ENCODE measurements around the gene PRKAG2.

The PRKAG2 gene

GRCh38 chr7:151632750-151633515, 244.0 kb downstream of the PRKAG2 start:
- no peaks in the 10 kb centered on the region for H3K9me3 ChIP-seq
- H3K36me3 ChIP-seq = no peaks in the 10 kb centered on the region
- TF ChIP-seq CTCF (IDR thresholded peaks at IDR 0.05) = no peak
- H3K27me3 ChIP-seq = peaks cover 12% of the 10 kb centered on the region
- H3K27ac ChIP-seq = peak overlapping the region; percentile 93
- peak overlapping the region; percentile 75 to 89 for H3K4me3 ChIP-seq (ENCODE audit: low read depth in 1 of 2, low read length in 1 of 2)
- peaks cover 24 to 28% of the 10 kb centered on the region in 2 experiments for H3K4me1 ChIP-seq (ENCODE audit: control insufficient read depth in 1 of 2, insufficient read depth in 1 of 2, low read depth in 1 of 2, low read length in 1 of 2)

- no peaks in the 10 kb centered on the region for H3K36me3 ChIP-seq
- peaks cover 24 to 28% of the 10 kb centered on the region in 2 experiments for H3K4me1 ChIP-seq (ENCODE audit: control insufficient read depth in 1 of 2, insufficient read depth in 1 of 2, low read depth in 1 of 2, low read length in 1 of 2)
- peak; percentile 53 for TF ChIP-seq CTCF (IDR thresholded peaks at IDR 0.05)
- peak overlapping the region; percentile 82 to 89 for H3K4me3 ChIP-seq (ENCODE audit: low read depth in 1 of 2, low read length in 1 of 2)
- peaks cover 12% of the 10 kb centered on the region for H3K27me3 ChIP-seq
- H3K9me3 ChIP-seq = no peaks in the 10 kb centered on the region
- peak overlapping the region; percentile 93 for H3K27ac ChIP-seq
These were observed 244.8 kb downstream of the PRKAG2 start for GRCh38 chr7:151631953-151632749.

GRCh38 chr7:151631570-151631952, 245.4 kb downstream of the PRKAG2 start:
- H3K27me3 ChIP-seq = peaks cover 12% of the 10 kb centered on the region
- H3K36me3 ChIP-seq = no peaks in the 10 kb centered on the region
- H3K9me3 ChIP-seq = no peaks in the 10 kb centered on the region
- H3K4me1 ChIP-seq (ENCODE audit: control insufficient read depth in 1 of 2, insufficient read depth in 1 of 2, low read depth in 1 of 2, low read length in 1 of 2) = peaks cover 24 to 28% of the 10 kb centered on the region in 2 experiments
- H3K4me3 ChIP-seq (ENCODE audit: low read depth in 1 of 2, low read length in 1 of 2) = peak overlapping the region; percentile 82 to 89
- no peak for TF ChIP-seq CTCF (IDR thresholded peaks at IDR 0.05)
- H3K27ac ChIP-seq = peak overlapping the region; percentile 93

- Histone ChIP-seq H3K9me3 (no peaks in the 10 kb centered on the region), H3K4me1 (ENCODE audit: control insufficient read depth in 1 of 2, insufficient read depth in 1 of 2, low read depth in 1 of 2, low read length in 1 of 2) (peaks cover 24 to 28% of the 10 kb centered on the region in 2 experiments), H3K27me3 (peaks cover 12% of the 10 kb centered on the region), H3K36me3 (no peaks in the 10 kb centered on the region), H3K27ac (peak overlapping the region; percentile 93), H3K4me3 (ENCODE audit: low read depth in 1 of 2, low read length in 1 of 2) (peak overlapping the region; percentile 82 to 89)
- no peak for TF ChIP-seq CTCF (IDR thresholded peaks at IDR 0.05)
These were observed 245.9 kb downstream of the PRKAG2 start for GRCh38 chr7:151630851-151631569.

GRCh38 chr7:151630358-151630757, 246.6 kb downstream of the PRKAG2 start:
- Histone ChIP-seq H3K4me3 (ENCODE audit: low read depth in 1 of 2, low read length in 1 of 2) (peak overlapping the region in 1 of 2 experiments; percentile 82), H3K36me3 (no peaks in the 10 kb centered on the region), H3K9me3 (no peaks in the 10 kb centered on the region), H3K27ac (no peak overlapping the region), H3K27me3 (peaks cover 12% of the 10 kb centered on the region), H3K4me1 (ENCODE audit: control insufficient read depth in 1 of 2, insufficient read depth in 1 of 2, low read depth in 1 of 2, low read length in 1 of 2) (peaks cover 24 to 28% of the 10 kb centered on the region in 2 experiments)
- TF ChIP-seq CTCF (IDR thresholded peaks at IDR 0.05) = no peak

Data from neutrophil (primary cell).